GM12878 (cell line): ENCODE measurements around the gene CBR3.

Experiments
- ATF2 ChIP-seq: IDR thresholded peaks from 2 replicates; pipeline ENCODE4 v1.6.1; 2012; ENCODE audit warnings: low read length, inconsistent platforms
- CEBPB ChIP-seq, 2 experiments: fragments of 150-350 bp in 1 of 2; IDR thresholded peaks; 2 replicates each; pipeline ENCODE4 v1.6.1; 2012 to 2014; ENCODE audit warnings: low read depth in 2 of 2, low read length in 2 of 2, borderline replicate concordance in 1 of 2, inconsistent platforms in 1 of 2
- EZH2 ChIP-seq: IDR thresholded peaks from 2 replicates; pipeline ENCODE4 v1.6.1; 2012; ENCODE audit warnings: low read depth, mild to moderate bottlenecking, control low read depth, inconsistent platforms, low read length, borderline replicate concordance; ENCODE audit not compliant: control insufficient read depth
- HDGF ChIP-seq: fragments of 450-650 bp; IDR thresholded peaks from 2 replicates; pipeline ENCODE4 v1.6.1; 2016; ENCODE audit warnings: antibody characterized with exemption
- NR2C2 ChIP-seq: IDR thresholded peaks from 2 replicates; pipeline ENCODE4 v1.6.1; 2011; ENCODE audit warnings: borderline replicate concordance, low read depth; ENCODE audit not compliant: control insufficient read depth, insufficient read length
- POLR2A ChIP-seq: IDR thresholded peaks from 2 replicates; pipeline ENCODE4 v1.6.1; 2011; ENCODE audit warnings: low read depth, mild to moderate bottlenecking, low read length
- POLR2AphosphoS5 ChIP-seq: IDR thresholded peaks from 2 replicates; pipeline ENCODE4 v1.6.1; 2011; ENCODE audit warnings: mild to moderate bottlenecking, low read length, inconsistent platforms
- RBBP5 ChIP-seq: fragments of 200-600 bp; sonication (generic); conservative IDR thresholded peaks from 2 replicates; pipeline ENCODE4 v1.6.1; 2016
- SMC3 ChIP-seq: IDR thresholded peaks from 2 replicates; pipeline ENCODE4 v1.6.1; 2011; ENCODE audit warnings: low read length, improper control_type of control experiment, borderline replicate concordance
- TCF12 ChIP-seq: IDR thresholded peaks from 2 replicates; pipeline ENCODE4 v1.6.1; 2011; ENCODE audit warnings: low read depth, mild to moderate bottlenecking, low read length
- ZNF274 ChIP-seq: IDR thresholded peaks from one replicate; pipeline ENCODE4 v1.8.0; 2011; ENCODE audit not compliant: insufficient read length, insufficient read depth
- ZNF622 ChIP-seq: fragments of 450-650 bp; IDR thresholded peaks from 2 replicates; pipeline ENCODE4 v1.6.1; 2017; ENCODE audit warnings: mild to moderate bottlenecking, inconsistent platforms
- TF ChIP-seq, protein P1 (sequence below), 3 experiments: IDR thresholded peaks in 2 of 3; conservative IDR thresholded peaks in 1 of 3; 2 replicates each; pipeline ENCODE4 v1.5.1; 2011; ENCODE audit warnings: low read depth in 3 of 3, low read length in 3 of 3, mild to moderate bottlenecking in 3 of 3, control low read depth in 2 of 3, moderate library complexity in 2 of 3, inconsistent platforms in 1 of 3, mixed read lengths in 1 of 3; ENCODE audit not compliant: control insufficient read depth in 2 of 3, insufficient read depth in 1 of 3; ENCODE audit errors: extremely low read depth in 1 of 3
- TF ChIP-seq, protein P2 (sequence below): fragments of 450-650 bp; IDR thresholded peaks from 2 replicates; pipeline ENCODE4 v1.6.1; 2016; ENCODE audit warnings: mild to moderate bottlenecking, moderate library complexity, borderline replicate concordance

- TF ChIP-seq POLR2AphosphoS5 (no peak), RBBP5 (no peak), ATF2 (no peak), NR2C2 (no peak), ZNF622 (no peak), TCF12 (no peak), CEBPB (IDR thresholded peaks at IDR 0.05; ENCODE audit: borderline replicate concordance in 1 of 2, low read depth in 2 of 2, low read length in 2 of 2) (no peak), EZH2 (no peak), SMC3 (no peak), ZNF274 (no peak), POLR2A (no peak), HDGF (no peak)
- TF ChIP-seq, protein P1, sequence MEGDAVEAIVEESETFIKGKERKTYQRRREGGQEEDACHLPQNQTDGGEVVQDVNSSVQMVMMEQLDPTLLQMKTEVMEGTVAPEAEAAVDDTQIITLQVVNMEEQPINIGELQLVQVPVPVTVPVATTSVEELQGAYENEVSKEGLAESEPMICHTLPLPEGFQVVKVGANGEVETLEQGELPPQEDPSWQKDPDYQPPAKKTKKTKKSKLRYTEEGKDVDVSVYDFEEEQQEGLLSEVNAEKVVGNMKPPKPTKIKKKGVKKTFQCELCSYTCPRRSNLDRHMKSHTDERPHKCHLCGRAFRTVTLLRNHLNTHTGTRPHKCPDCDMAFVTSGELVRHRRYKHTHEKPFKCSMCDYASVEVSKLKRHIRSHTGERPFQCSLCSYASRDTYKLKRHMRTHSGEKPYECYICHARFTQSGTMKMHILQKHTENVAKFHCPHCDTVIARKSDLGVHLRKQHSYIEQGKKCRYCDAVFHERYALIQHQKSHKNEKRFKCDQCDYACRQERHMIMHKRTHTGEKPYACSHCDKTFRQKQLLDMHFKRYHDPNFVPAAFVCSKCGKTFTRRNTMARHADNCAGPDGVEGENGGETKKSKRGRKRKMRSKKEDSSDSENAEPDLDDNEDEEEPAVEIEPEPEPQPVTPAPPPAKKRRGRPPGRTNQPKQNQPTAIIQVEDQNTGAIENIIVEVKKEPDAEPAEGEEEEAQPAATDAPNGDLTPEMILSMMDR (IDR thresholded peaks at IDR 0.05 in 2 of 3, conservative IDR thresholded peaks at IDR 0.05 in 1 of 3; ENCODE audit: control insufficient read depth in 2 of 3, extremely low read depth in 1 of 3, insufficient read depth in 1 of 3, low read depth in 3 of 3, low read length in 3 of 3), result no peak
- TF ChIP-seq, protein P2, sequence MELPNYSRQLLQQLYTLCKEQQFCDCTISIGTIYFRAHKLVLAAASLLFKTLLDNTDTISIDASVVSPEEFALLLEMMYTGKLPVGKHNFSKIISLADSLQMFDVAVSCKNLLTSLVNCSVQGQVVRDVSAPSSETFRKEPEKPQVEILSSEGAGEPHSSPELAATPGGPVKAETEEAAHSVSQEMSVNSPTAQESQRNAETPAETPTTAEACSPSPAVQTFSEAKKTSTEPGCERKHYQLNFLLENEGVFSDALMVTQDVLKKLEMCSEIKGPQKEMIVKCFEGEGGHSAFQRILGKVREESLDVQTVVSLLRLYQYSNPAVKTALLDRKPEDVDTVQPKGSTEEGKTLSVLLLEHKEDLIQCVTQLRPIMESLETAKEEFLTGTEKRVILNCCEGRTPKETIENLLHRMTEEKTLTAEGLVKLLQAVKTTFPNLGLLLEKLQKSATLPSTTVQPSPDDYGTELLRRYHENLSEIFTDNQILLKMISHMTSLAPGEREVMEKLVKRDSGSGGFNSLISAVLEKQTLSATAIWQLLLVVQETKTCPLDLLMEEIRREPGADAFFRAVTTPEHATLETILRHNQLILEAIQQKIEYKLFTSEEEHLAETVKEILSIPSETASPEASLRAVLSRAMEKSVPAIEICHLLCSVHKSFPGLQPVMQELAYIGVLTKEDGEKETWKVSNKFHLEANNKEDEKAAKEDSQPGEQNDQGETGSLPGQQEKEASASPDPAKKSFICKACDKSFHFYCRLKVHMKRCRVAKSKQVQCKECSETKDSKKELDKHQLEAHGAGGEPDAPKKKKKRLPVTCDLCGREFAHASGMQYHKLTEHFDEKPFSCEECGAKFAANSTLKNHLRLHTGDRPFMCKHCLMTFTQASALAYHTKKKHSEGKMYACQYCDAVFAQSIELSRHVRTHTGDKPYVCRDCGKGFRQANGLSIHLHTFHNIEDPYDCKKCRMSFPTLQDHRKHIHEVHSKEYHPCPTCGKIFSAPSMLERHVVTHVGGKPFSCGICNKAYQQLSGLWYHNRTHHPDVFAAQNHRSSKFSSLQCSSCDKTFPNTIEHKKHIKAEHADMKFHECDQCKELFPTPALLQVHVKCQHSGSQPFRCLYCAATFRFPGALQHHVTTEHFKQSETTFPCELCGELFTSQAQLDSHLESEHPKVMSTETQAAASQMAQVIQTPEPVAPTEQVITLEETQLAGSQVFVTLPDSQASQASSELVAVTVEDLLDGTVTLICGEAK, result no peak
These were observed 51.9 kb downstream of the CBR3 start for GRCh38 chr21:36186506-36187399.
